Activated CD4-positive, CD25-positive, alpha-beta regulatory T cell treated with anti-CD3 and anti-CD28 coated beads, Interleukin-2, amount 50 U/mL, for 72 hours (primary cell): ENCODE data around the gene CIT.
"Not testable (repeated sequence)": the region's sequence is repeated elsewhere in the genome, so short reads cannot be mapped to it uniquely, and the experiment has no call there.

Source experiments
- DNase-seq: peaks from one replicate; pipeline ENCODE4 v3.0.0; 2021

Gene CIT

DNA sequence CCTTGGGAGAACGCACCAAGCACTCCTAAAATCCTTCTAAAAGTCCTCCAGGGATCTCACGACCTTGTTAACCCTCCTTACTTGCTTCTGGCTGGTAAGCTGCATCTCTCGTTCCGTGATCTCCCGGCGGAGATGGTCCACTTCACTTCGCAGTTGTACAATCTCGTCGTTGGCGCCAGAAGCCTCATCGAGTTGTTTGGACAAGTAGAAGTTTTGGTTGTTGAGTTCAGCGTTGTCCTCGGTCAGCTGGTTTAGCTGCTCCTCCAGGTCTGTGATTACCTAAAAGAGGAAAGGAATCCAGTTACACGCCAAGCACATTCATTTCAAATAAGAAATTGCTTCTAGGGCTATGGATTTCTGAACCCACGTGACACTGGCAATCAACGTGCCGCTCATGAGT is 142.0 kb downstream of the CIT start:
- DNase-seq: no peak

DNA sequence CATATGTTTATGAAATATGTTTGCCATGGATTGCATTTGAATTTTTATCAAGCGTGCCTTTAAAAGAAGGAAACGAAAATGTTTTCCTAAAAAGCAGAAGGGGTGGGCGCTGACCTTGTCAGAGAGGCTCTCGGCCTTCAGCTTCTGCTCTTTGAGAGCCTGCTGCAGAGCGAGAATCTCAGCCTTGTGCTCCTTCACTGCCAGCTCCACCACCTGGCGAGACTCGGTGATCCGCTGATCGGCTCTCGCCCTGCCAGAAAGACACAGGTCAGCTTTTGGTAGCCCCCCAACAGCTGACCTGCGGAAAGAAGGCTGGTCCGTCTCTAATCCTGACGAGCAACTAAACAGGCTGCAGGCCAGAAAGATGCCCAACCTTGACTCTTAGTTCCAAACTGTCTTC is 146.7 kb downstream of the CIT start:
- DNase-seq: no peak

DNA sequence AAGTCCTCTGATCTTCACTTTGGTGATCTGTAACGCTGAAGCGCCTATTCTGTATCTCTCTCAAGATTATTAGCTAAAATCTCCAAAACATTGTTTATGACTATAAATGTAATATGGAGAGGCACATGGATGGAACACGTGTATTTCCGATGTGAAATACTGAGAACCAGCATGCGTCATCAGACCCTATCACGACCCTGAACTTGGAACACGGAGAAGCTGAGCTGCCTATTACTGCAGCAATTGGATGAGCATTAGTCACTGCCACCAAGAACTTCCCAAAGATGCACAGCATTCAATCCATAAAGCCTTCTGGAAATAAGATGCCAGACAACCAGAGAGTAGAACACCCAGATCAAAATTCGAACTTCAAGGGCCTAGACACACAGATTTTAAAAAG is 147.2 kb downstream of the CIT start:
- DNase-seq: no peak

DNA sequence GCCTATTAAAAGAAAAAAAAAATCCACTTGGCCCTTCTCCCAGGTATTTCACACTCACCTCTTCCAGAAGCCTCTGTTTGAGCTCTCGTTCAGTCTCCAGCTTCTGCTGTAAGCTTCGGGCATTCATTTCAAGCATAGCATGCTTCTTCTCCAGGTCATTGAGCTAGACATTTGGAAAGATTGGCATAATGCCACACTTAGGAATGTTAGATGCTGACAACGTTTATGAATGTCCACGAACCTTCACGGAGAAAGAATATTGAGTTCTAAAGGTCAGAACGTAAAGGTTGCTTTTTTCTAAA is 148.7 kb downstream of the CIT start:
- DNase-seq: no peak

DNA sequence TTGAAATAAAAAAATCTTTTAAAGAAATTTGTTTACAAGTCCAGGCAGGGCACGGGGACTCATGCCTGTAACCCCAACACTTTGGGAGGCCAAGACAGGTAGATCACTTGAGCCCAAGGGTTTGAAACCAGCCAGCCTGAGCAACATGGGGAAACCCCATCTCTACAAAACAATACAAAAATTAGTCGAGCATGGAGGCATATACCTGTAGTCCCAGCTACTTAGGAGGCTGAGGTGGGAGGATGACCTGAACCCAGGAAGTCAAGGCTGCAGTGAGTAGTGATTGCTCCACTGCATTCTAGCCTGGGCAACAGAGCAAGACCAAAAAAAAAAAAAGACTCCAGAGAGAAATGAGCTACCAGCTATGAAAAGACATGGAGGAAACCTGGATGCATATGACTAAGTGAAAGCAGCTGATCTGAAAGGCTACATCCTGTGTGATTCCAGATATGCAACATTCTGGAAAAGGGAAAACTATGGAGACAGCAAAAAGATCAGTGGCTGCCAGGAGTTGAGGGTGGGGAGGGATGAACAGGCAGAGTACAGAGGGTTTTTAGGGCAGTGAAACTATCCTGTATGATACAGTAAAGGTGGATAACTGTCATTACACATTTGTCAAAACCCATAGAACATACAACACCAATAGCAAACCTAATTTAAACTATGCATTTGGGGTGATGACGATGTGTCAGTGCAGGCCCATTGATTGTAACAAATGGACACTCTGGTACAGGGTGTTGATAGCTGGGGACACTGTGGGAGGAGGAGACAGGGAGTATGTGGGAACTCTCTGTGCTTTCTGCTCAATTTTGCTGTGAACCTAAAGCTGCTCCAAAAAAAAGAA is 149.3 kb downstream of the CIT start:
- no peak for DNase-seq

DNA sequence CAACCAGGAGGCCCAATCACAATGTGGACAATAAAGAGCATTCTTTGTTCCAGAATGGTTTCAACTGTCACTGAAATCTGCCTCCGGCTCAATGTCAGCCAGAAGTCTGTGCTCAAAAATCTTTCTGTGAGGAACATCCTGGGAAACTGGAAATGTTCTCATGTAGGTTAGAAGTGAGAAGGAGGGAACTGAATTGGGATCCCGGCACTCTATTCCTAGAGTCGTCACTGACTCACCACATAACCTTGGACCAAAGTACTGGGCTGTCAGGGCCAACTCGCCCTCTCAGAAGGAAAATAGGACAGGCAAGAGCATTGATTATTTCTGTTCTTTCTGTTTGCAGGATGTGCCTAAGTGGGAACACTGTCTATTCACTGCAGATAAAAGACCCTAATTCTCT is 151.6 kb downstream of the CIT start:
- no peak for DNase-seq

DNA sequence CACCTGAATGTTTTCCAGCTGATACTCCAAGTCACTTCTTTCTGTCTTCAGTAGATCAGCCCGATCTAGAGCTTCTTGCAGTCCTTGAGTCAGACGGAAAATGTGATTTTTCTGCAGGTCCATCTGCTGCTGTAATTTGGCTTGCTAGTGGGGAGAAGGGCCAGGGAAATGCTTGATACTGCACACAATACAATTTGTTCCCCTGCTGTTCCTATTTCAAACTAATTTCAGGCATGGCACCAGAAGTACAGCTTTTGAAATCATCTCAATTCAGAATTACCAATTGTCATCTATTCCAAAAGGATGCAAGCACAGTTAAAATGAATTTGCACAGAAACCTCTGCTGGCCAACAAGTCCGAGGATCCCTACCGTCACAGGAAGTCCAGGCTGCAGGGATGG is 155.8 kb downstream of the CIT start:
- DNase-seq: no peak

DNA sequence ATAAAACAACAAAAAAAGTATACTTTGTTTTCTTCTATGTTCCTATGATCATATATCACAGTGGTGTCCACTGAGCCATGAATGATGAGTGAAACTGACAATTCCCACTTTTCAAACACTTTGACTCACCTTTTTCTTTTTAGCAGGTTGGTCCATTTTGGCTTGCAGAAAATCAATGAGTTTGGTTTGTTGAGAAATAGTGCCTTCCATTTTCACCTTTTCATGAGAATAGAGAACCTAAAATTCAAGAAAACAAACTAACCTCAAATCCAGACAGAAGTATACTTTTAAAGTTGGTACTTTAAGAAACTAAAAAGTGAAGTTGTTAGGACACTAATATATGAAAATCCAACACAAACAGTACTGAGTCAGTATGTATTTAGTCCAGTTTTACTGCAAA is 156.8 kb downstream of the CIT start:
- no peak for DNase-seq

DNA sequence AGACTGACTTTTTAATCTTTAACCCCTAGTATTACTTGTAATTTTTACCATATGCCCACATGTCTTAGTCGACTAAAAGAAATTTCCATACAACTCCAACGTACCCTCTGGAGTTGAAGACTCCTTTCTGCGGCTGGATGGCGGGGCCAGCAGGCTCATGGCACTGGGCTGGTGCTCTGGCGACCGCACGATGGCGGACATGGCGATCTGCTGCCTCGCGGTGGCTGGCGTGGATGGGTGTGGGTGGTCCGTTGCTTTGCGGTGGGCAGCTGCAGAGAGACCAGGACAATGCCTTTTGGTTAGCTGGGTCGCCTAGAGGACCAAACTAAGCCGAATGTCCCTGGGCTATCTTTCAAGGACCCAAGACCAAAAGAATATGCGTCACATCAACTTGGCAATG is 159.0 kb downstream of the CIT start:
- no peak for DNase-seq

DNA sequence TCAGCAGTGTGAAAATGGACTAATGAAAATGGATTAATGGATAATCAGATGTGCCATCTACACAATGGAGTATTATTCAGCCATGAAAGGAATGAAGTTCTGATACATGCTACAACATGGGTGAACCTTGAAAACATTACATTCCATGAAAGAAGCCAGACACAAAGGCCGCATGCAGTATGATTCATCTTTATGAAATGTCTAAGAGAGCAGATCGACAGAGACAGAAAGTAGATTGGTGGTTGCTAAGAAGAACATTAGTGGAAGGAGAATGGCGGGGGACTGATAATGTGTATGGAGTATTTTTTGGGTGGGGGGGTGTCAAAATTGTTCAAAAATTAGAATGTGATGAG is 161.9 kb downstream of the CIT start:
- no peak for DNase-seq

DNA sequence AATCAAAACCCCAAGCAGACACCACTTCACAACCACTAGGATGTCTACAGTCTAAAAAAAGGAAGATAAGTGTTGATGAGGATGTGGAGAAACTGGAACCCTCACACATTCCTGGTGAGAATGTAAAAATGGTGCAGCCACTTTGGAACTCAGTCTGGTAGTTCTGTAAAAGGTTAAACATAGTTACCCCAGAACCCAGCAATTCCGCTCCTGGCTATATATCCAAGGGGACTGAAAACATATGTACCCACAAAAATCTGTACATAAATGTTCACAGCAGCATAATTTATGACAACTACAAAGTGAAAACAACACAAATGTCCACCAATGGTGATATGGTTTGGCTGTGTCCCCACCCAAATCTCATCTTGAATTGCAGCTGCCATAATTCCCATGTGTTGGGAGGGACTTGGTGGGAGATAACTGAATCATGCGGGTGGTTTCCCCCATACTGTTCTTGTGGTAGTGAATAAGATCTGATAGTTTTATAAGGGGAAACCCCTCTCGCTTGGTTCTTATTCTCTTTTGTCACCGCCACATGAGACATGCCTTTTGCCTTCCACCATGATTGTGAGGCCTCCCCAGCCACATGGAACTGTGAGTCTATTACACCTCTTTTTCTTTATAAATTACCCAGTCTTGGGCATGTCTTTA is 162.4 kb downstream of the CIT start:
- DNase-seq: no peak

DNA sequence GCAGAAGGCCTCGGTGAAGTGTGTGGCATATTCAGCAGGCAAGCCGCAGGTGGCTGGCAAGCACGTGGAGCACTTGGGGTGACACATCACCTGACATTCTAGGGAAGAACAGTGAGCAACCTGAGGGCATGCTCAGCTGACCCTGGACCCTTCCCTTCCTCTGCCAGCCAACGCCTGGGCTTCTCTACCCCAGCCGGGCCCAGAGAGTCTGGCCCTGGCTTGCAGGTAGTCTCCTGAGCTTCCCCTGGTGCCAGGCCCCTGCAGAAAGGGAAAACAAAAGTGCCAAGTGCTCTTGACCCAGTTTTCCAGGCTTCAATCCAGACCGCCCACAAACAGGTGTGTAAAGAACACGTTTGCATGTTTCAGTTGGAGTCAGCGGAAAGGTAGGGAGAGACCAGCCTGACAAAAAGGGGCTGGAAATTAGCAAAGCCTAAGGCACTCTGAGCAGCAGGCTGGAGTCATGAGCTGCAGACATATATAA is 163.5 kb downstream of the CIT start:
- no peak for DNase-seq

DNA sequence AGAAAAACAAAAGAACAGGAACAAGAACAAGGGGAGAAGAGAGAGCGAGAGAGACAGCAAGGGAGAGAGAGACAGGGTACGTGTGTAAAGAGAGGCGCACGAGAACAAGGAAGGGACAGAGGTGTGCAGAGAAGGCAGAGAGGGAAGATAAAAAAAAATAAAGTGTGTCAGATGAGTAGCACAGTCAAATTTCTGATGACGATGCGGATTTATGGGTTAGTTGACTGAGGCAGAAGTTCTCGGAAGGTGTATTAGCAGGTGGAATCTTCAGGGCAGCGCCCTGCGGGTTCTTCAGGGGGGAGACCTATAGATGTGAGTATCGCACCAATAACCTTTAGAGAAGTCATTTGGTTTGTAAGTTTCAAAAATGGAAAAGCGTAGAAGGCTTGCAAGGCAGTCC is 164.4 kb downstream of the CIT start:
- no peak for DNase-seq

DNA sequence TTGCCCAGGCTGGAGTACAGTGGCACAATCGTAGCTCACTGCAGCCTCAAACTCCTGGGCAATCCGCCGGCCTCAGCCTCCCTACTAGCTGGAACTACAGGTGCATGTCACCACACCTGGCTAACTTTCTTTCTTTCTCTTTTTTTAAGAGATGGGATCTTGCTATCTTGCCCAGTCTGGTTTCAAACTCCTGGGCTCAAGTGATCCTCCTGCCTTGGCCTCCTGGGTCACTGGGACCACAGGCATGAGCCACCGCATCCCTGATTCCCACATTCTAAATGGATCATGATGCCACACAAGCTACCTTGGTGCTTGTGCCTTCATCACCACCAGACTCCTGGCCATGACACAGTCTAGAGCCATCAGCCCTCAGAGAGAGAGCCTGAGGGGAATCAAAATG is 165.4 kb downstream of the CIT start:
- no peak for DNase-seq

DNA sequence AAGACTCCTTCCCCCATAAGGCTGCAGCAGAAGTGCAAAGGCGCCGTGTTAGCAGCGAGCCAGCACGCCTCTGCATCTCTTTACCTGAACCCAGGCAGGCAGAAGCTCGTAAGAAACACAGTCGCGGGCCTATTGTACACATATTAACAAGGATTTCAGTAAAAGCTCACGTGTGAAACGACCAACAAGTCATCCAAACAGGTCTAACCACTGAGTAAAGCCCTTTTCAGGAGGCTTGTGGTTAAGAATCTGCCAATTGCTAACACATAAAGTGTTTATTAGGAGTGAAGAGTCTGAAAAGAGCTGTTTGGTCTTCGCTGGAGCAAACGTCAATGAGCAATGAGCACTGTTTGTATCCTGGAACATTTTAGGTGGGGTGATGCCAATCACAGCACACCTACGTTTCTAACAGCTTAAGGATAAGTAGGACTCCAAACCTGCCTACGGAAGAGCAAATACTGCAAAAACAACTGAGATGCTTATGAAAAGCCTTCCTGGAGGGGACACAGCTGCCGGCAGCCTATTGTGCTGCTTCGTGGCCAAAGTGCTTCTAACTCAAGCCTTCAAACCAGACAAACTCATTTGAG is 166.1 kb downstream of the CIT start:
- no peak for DNase-seq

DNA sequence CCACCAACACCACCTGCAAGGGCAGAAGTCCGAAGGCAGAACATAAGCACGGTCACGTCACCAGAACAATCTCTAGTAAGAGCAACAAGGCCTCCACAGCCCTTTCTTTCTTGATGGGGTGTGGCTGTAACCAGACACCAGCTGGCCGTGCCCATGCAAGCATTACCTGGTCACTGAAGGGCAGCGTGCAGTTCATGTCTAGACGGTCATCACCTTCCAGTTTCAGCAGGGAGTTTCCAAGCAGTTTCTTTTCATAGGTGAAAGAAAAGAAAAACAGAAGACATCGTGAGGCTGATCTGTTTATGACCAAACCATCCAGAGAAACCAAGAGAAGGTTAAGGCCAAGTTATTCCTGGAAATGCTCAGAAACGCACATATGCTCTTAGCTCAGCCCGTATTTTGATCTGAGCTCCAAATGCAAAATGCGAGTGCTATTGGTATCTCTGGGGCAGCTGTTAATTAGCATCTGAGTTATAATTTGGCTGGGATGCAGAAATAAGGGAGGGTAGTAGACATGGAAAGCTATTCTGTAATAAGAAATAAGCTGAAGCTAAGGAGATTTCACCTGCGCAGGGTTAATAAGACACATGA is 166.7 kb downstream of the CIT start:
- DNase-seq: no peak

DNA sequence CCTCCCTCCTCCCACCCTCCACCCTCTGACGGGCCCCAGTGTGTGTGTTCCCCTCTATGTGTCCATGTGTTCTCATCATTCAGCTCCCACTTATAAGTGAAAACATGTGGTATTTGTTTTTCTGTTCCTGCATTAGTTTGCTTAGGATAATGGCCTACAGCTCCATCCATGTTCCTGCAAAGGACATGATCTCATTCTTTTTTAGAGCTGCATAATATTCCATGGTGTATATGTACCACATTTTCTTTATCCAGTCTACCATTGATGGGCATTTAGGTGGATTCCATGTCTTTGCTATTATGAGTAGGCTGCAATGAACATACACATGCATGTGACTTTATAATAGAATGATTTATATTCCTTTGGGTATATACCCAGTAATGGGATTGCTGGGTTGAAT is 170.7 kb downstream of the CIT start:
- DNase-seq: not testable (repeated sequence)

DNA sequence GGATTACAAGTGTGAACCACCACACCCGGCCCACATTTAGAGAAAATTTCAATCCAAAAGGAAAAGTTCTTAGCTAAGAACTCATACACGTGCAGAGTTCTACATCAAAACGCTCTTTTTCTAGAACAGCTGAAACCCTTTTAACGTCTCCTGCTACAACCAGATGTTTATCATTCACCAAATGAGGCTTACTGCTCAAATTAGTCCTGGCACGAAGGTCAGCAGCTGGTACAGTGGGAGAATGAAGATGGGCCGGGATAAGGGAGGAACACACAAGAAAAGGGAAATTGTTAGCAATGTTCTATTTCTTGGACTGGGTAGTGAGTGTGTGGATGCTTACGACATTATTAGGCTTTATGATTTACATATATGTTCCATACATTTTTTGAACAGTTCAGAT is 171.9 kb downstream of the CIT start:
- no peak for DNase-seq

DNA sequence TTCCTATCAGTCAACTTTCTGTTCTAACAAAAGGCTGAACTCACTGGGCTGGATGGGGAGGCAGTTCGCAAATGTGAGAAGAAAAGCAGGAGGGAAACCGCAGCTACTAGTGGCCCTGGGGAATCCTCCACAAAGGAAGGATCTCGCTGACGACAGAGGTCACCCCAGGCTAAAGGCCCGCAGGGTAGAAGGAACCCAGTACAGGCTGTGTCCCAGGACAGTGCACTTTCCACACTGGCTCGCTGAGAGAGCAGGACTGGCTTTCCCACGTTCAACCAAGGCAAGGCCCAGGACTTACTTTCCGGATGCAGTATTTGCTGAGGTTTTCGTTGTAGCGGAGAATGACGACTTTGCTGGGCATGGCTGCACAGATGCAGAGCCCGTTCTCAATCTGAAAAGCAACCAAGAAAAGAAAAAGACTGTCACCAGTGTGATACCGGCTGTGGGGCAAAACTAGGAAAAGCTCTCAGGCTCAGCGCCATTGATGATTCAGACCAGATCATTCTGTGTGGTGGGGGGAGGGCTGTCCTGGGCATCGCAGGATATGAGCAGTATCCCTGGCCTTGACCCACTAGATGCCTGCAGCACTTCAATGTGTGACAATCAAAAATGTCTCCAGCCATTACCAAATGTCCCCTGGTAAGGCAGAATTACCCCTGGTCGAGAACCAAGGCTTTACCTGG is 172.9 kb downstream of the CIT start:
- no peak for DNase-seq

DNA sequence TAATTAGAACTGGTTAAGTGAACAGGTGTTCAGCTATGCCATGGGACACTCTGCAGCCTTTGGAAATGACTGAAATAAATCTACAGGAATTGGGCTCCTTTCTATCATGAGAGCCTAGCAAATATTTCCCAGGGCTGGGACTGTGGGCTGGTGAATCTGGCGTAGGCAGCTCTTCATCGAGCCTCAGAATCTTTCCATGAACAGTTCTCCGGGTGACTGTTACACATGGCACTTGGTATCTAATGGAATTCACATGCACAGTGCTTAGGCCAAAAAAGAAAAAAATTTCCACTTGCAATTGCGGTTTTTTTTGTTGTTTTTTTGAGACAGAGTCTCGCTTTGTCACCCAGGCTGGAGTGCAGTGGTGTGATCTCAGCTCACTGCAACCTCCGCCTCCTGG is 177.0 kb downstream of the CIT start:
- no peak for DNase-seq

DNA sequence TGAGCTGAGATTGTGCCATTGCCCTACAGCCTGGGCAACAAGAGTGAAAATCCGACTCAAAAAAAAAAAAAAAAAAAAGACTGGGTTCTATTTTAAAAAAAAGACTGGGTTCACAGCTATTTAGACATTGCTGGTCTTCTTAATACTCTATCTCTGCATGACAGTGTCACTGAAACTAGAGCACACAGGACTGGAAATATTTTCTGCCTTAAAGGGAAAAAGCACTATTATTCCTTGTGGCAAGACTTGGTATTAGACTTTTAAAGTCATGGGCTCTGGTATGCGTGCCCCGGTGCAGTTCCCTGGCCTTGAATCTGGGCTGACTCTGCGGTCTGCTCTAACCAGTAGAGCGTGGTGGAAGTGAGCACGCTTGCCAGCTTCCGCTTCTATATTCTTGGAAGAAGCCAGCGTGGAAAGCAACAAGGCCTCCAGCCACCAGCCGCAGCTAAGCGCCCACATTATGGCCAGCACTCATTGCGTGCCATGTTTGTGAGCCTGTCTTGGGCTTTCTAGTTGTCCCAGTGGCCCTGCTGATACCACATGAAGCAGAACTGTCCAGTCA is 177.8 kb downstream of the CIT start:
- DNase-seq: no peak

DNA sequence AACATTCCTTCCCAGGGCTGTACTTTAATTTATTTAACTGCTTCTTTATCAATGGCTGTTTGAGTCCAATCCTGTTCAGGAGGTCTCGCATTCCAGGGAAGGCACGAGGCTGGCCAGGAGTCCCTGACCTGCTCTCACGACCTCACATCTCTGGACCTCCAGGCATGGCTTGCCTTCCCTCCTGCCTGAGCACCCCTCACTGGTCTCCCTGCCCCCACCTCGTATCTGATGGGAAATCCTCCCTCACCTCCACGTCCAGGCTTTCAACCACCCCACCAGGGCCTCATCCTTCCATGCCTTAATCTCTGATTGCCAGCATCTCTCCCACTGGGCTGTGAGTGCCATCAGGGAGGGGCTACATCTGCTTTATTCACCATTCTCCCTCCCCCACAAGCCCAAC is 180.2 kb downstream of the CIT start:
- DNase-seq: no peak

DNA sequence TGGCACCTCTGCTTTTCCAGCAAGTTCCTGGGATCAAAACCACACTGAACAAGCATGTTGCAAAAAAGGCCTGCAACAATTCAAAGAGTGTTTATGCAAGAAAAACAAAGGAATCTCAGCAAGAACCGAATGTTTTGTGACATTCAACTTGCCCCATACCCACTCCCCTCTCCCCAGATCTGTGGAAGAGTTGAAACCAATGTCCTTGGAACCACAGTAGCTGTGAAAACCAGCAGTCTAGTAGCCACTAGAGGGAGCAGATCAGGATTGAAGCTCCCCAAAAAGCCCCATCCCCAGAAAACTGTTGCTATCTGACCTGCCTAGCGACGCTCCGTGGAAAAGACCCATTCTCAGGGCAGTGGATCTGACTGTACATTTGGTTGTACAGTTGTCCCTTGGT is 182.1 kb downstream of the CIT start:
- DNase-seq: no peak
